Stimulated activated CD4-positive, alpha-beta T cell treated with anti-CD3 and anti-CD28 coated beads, Interleukin-1b, Interleukin-23, amount 100 ng/mL, for 24 hours (primary cell): Measurements from ENCODE around the gene LAPTM5.
"Not testable (repeated sequence)": the region's sequence is repeated elsewhere in the genome, so short reads cannot be mapped to it uniquely, and the experiment has no call there.

Source experiments
- DNase-seq, 4 experiments: peaks; one replicate each; pipeline ENCODE4 v3.0.0-alpha.2; 2020; ENCODE audit warnings: low read depth in 4 of 4, low spot score in 1 of 4

The LAPTM5 gene

GRCh38 chr1:30698401-30698981, 59.1 kb downstream of the LAPTM5 start:
- DNase-seq, result no peak

GRCh38 chr1:30697571-30698376, 59.8 kb downstream of the LAPTM5 start:
- no peak for DNase-seq

GRCh38 chr1:30696831-30697230, 60.7 kb downstream of the LAPTM5 start:
- DNase-seq, result no peak

- DNase-seq, result no peak
These were observed 62.1 kb downstream of the LAPTM5 start for GRCh38 chr1:30695439-30695841.

GRCh38 chr1:30694280-30695175, 63.0 kb downstream of the LAPTM5 start:
- DNase-seq, result no peak

- DNase-seq, result no peak
These were observed 63.8 kb downstream of the LAPTM5 start for GRCh38 chr1:30693822-30694221.

GRCh38 chr1:30693366-30693765, 64.2 kb downstream of the LAPTM5 start:
- no peak for DNase-seq

- DNase-seq, result no peak
These were observed 64.6 kb downstream of the LAPTM5 start for GRCh38 chr1:30692948-30693301.

- no peak for DNase-seq
These were observed 65.2 kb downstream of the LAPTM5 start for GRCh38 chr1:30692201-30692947.

- no peak for DNase-seq
These were observed 66.1 kb downstream of the LAPTM5 start for GRCh38 chr1:30691480-30691879.

GRCh38 chr1:30689901-30690645, 67.5 kb downstream of the LAPTM5 start:
- DNase-seq, result no peak

- DNase-seq, result no peak
These were observed 68.4 kb downstream of the LAPTM5 start for GRCh38 chr1:30688920-30689794.

- not testable (repeated sequence) for DNase-seq
These were observed 69.1 kb downstream of the LAPTM5 start for GRCh38 chr1:30688516-30688915.

GRCh38 chr1:30687886-30688285, 69.7 kb downstream of the LAPTM5 start:
- no peak for DNase-seq

- no peak for DNase-seq
These were observed 71.2 kb downstream of the LAPTM5 start for GRCh38 chr1:30686236-30686935.

GRCh38 chr1:30685796-30686165, 71.8 kb downstream of the LAPTM5 start:
- DNase-seq, result no peak

GRCh38 chr1:30684881-30685795, 72.4 kb downstream of the LAPTM5 start:
- no peak for DNase-seq

GRCh38 chr1:30684259-30684658, 73.3 kb downstream of the LAPTM5 start:
- no peak for DNase-seq
